Colonic mucosa (tissue), 4 donors: ENCODE data around the gene INPP5A. TPM values are rescaled to one million over a fixed set of nuclear protein-coding genes. Genes with fewer than 3 reads are reported as not detected.

ENCODE experiments used
- DNase-seq: peaks from one replicate; pipeline ENCODE4 v3.0.0-alpha.2; 2020
- H3K27ac ChIP-seq: fragments of 200-600 bp; one replicate; pipeline ENCODE4 v1.8.0; 2021
- H3K27me3 ChIP-seq: fragments of 200-600 bp; one replicate; pipeline ENCODE4 v1.8.0; 2021
- H3K36me3 ChIP-seq: fragments of 200-600 bp; one replicate; pipeline ENCODE4 v1.8.0; 2021
- H3K4me1 ChIP-seq: fragments of 200-600 bp; one replicate; pipeline ENCODE4 v1.8.0; 2021; ENCODE audit warnings: mild to moderate bottlenecking
- H3K4me3 ChIP-seq: fragments of 200-600 bp; one replicate; pipeline ENCODE4 v1.8.0; 2021
- H3K9ac ChIP-seq, 2 donors: one replicate each; pipeline ENCODE4 v1.7.0; 2013; ENCODE audit warnings: control low read depth in 2 of 2, low read depth in 2 of 2, low read length in 2 of 2
- H3K9me3 ChIP-seq: fragments of 200-600 bp; one replicate; pipeline ENCODE4 v1.8.0; 2021
- intact Hi-C: fragments of 100-400 bp; cut with DNase I; formaldehyde crosslinking; loops from one replicate; pipeline ENCODE4 v1.14.1; 2022
- total RNA-seq, 2 donors: library from RNA; stranded (reverse); fragmentation: NEBNext Ultra II Directional in 1 of 2; extraction: Animal tissue kit (Norgen Biotek cat#: 25700) in 1 of 2; gene quantifications; one replicate each; pipeline ENCODE4 v1.2.1, GENCODE V29; 2021
- TF ChIP-seq, protein P1 (sequence below): fragments of 200-600 bp; IDR thresholded peaks from one replicate; pipeline ENCODE4 v1.8.0; 2022; ENCODE audit warnings: antibody characterized with exemption, mild to moderate bottlenecking
- donor health status: healthy.
- donor health status: DM: no; HTN: no; CAD: no.
- donor health status: DM: no; HTN: no; CAD: no.

INPP5A gene
- total RNA-seq, 2 donors from 2014 or later: 29.9 to 41.5 TPM

DNA sequence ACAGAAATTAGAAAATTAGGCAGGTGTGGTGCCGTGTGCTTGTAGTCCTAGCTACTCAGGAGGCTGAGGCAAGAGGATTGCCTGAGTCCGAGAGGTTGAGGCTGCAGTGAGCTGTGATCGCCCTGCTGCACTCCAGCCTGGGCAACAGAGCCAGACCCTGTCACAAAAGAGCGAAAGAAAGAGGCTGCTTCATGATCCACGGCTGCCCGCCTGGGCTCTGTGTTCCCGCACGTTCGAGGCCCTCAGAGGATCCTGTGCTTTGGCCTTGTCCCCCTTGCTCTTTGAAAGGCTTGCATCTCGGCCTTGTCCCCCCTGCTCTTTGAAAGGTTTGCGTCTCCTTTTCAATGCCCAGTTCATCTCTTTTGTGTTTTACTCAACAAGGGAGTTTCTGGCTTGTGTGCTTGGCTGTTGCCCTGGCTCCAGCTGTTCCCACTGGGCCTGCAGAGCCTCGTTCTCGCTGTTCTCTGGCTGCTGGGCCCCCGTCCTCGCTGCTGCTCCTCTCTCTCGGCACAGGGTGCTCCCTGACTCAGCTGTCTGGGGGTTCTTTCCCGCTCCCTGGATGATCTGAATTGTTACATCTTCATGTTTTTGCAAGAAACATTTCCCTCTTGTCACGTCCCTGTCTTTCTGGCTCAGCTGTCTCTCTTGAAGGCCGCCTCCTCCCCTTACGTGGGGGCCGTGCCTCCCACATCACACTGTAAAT lies 45.1 kb upstream of the INPP5A start:
- Histone ChIP-seq H3K9me3 (no peaks in the 10 kb centered on the region), H3K4me1 (no peaks in the 10 kb centered on the region), H3K36me3 (no peaks in the 10 kb centered on the region), H3K27me3 (no peaks in the 10 kb centered on the region), H3K27ac (no peak overlapping the region), H3K9ac (no peak overlapping the region), H3K4me3 (no peak overlapping the region)
- intact Hi-C loops: no loop called here
- TF ChIP-seq, protein P1, sequence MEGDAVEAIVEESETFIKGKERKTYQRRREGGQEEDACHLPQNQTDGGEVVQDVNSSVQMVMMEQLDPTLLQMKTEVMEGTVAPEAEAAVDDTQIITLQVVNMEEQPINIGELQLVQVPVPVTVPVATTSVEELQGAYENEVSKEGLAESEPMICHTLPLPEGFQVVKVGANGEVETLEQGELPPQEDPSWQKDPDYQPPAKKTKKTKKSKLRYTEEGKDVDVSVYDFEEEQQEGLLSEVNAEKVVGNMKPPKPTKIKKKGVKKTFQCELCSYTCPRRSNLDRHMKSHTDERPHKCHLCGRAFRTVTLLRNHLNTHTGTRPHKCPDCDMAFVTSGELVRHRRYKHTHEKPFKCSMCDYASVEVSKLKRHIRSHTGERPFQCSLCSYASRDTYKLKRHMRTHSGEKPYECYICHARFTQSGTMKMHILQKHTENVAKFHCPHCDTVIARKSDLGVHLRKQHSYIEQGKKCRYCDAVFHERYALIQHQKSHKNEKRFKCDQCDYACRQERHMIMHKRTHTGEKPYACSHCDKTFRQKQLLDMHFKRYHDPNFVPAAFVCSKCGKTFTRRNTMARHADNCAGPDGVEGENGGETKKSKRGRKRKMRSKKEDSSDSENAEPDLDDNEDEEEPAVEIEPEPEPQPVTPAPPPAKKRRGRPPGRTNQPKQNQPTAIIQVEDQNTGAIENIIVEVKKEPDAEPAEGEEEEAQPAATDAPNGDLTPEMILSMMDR: no peak
- no peak for DNase-seq

GRCh38 chr10:132493246-132493755 lies 44.3 kb upstream of the INPP5A start:
- H3K9me3 ChIP-seq: no peaks in the 10 kb centered on the region
- DNase-seq: no peak
- H3K4me1 ChIP-seq: no peaks in the 10 kb centered on the region
- no peak overlapping the region for H3K27ac ChIP-seq
- no peak overlapping the region for H3K4me3 ChIP-seq
- TF ChIP-seq, protein P1: no peak
- no peaks in the 10 kb centered on the region for H3K36me3 ChIP-seq
- H3K9ac ChIP-seq: no peak overlapping the region
- intact Hi-C loops: no loop called here
- H3K27me3 ChIP-seq: no peaks in the 10 kb centered on the region

- DNase-seq: no peak
- intact Hi-C loops: no loop called here
- TF ChIP-seq, protein P1: no peak
- Histone ChIP-seq H3K36me3 (no peaks in the 10 kb centered on the region), H3K27ac (no peak overlapping the region), H3K4me3 (no peak overlapping the region), H3K4me1 (no peaks in the 10 kb centered on the region), H3K9ac (no peak overlapping the region), H3K27me3 (no peaks in the 10 kb centered on the region), H3K9me3 (no peaks in the 10 kb centered on the region)
Observed at GRCh38 chr10:132493756-132494290, 43.8 kb upstream of the INPP5A start.

GRCh38 chr10:132494866-132495630 lies 42.5 kb upstream of the INPP5A start:
- Histone ChIP-seq H3K36me3 (no peaks in the 10 kb centered on the region), H3K27me3 (no peaks in the 10 kb centered on the region), H3K4me3 (no peak overlapping the region), H3K27ac (no peak overlapping the region), H3K9ac (no peak overlapping the region), H3K9me3 (no peaks in the 10 kb centered on the region), H3K4me1 (no peaks in the 10 kb centered on the region)
- TF ChIP-seq, protein P1: no peak
- intact Hi-C loops: no loop called here
- DNase-seq: no peak

DNA sequence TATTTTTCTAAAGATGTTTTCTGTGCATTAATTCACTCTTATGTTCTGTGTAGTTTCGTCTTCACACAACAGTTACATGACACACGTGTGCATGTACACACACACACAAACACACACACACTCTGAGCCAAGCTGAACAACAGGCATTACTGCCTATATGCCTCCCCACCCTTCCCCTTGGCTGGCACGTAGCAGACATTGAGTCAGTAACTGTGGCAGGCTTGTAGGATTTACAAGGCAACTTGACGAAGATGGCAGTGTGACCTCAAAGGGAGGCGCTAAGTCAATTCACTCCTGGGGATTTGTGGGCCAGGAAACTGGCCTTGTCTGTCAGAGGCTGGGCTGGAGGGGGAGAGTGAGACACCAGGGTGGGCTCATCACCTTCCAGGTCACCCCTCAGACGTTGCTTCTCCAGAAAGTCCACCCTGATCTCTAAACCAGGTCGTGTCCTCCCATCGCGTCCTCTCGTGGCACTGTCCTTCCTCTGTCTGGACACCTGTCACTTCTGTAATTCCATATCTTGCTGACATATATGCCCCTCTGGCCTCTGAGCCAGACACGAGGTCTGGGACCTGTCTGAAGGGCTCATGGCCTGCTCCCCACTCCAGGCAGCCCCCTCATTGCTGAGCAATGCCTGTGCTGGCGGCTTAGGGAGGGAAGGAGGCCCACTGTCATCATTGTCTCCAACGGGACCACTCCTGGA lies 41.1 kb upstream of the INPP5A start:
- TF ChIP-seq, protein P1: no peak
- intact Hi-C loops: no loop called here
- H3K27ac ChIP-seq: no peak overlapping the region
- no peaks in the 10 kb centered on the region for H3K9me3 ChIP-seq
- no peaks in the 10 kb centered on the region for H3K4me1 ChIP-seq
- H3K36me3 ChIP-seq: no peaks in the 10 kb centered on the region
- no peak overlapping the region for H3K4me3 ChIP-seq
- DNase-seq: no peak
- H3K9ac ChIP-seq: no peak overlapping the region
- H3K27me3 ChIP-seq: no peaks in the 10 kb centered on the region
